HepG2 (cell line): ENCODE measurements around the gene CDK8. TPM values are rescaled to one million over a fixed set of nuclear protein-coding genes. Genes with fewer than 3 reads are reported as not detected.
A peak's percentile ranks its signal among the peaks of the same experiment; 100 is the strongest.

Experiments used
- AKNA ChIP-seq: sonication (generic); formaldehyde crosslinking; IDR thresholded peaks from 2 replicates; pipeline ENCODE4 v1.4.0; 2020; ENCODE audit warnings: missing genetic modification reagents, borderline replicate concordance
- CCAR2 ChIP-seq: fragments of 200-400 bp; formaldehyde crosslinking; optimal IDR thresholded peaks from 2 replicates; pipeline ENCODE3; 2018; ENCODE audit warnings: low read depth, mild to moderate bottlenecking, low read length, moderate library complexity
- CENPBD1 ChIP-seq: sonication (generic); formaldehyde crosslinking; IDR thresholded peaks from 2 replicates; pipeline ENCODE4 v1.8.0; 2022; ENCODE audit warnings: missing genetic modification reagents, low read depth, mild to moderate bottlenecking, borderline replicate concordance
- CSRNP1 ChIP-seq: sonication (generic); formaldehyde crosslinking; IDR thresholded peaks from 2 replicates; pipeline ENCODE4 v1.8.1; 2023; ENCODE audit warnings: mild to moderate bottlenecking, missing genetic modification reagents
- DMAP1 ChIP-seq: IDR thresholded peaks from 2 replicates; pipeline ENCODE4 v1.6.1; 2016
- FOSL1 ChIP-seq: sonication (generic); formaldehyde crosslinking; IDR thresholded peaks from 2 replicates; pipeline ENCODE4 v1.9.0; 2021; ENCODE audit warnings: missing genetic modification reagents, borderline replicate concordance
- HOXA9 ChIP-seq: sonication (generic); formaldehyde crosslinking; IDR thresholded peaks from 2 replicates; pipeline ENCODE4 v1.8.1; 2022; ENCODE audit warnings: missing genetic modification reagents, mild to moderate bottlenecking, moderate library complexity, borderline replicate concordance
- ISX ChIP-seq: sonication (generic); formaldehyde crosslinking; conservative IDR thresholded peaks from 2 replicates; pipeline ENCODE4 v1.5.0; 2020; ENCODE audit warnings: missing genetic modification reagents
- PLSCR1 ChIP-seq: sonication (generic); formaldehyde crosslinking; IDR thresholded peaks from 2 replicates; pipeline ENCODE4 v1.5.0; 2020; ENCODE audit warnings: missing genetic modification reagents, mild to moderate bottlenecking, borderline replicate concordance
- RBFOX2 ChIP-seq: fragments of 200-400 bp; formaldehyde crosslinking; IDR thresholded peaks from 2 replicates; pipeline ENCODE4 v1.6.1; 2017; ENCODE audit warnings: low read depth, mild to moderate bottlenecking, low read length
- SSRP1 ChIP-seq: IDR thresholded peaks from 2 replicates; pipeline ENCODE4 v1.6.1; 2016; ENCODE audit warnings: control low read depth
- TCF12 ChIP-seq, 2 experiments: fragments of 450-650 bp in 1 of 2; sonication (generic) in 1 of 2; formaldehyde crosslinking in 1 of 2; IDR thresholded peaks; 2 replicates each; pipeline versions ENCODE4 v1.6.1 to v1.8.0; 2017 to 2022; ENCODE audit warnings: antibody characterized with exemption in 1 of 2, mild to moderate bottlenecking in 1 of 2, missing genetic modification reagents in 1 of 2, moderate library complexity in 1 of 2
- TCF7 ChIP-seq: sonication (generic); IDR thresholded peaks from 2 replicates; pipeline ENCODE4 v1.6.1; 2016; ENCODE audit warnings: antibody characterized with exemption, low read depth
- THAP7 ChIP-seq: sonication (generic); formaldehyde crosslinking; IDR thresholded peaks from 2 replicates; pipeline ENCODE4 v1.8.1; 2023; ENCODE audit warnings: mild to moderate bottlenecking, missing genetic modification reagents
- ZC3H13 ChIP-seq: sonication (generic); formaldehyde crosslinking; IDR thresholded peaks from 2 replicates; pipeline ENCODE4 v1.8.1; 2023; ENCODE audit warnings: mild to moderate bottlenecking, missing genetic modification reagents, moderate library complexity
- ZIK1 ChIP-seq: sonication (generic); formaldehyde crosslinking; IDR thresholded peaks from 2 replicates; pipeline ENCODE4 v1.5.0; 2020; ENCODE audit warnings: mild to moderate bottlenecking, low read depth, missing genetic modification reagents, borderline replicate concordance
- ZNF546 ChIP-seq: sonication (generic); formaldehyde crosslinking; conservative IDR thresholded peaks from 2 replicates; pipeline ENCODE4 v1.8.1; 2023; ENCODE audit warnings: mild to moderate bottlenecking, missing genetic modification reagents
- ZNF619 ChIP-seq: sonication (generic); formaldehyde crosslinking; IDR thresholded peaks from 2 replicates; pipeline ENCODE4 v1.4.0; 2020; ENCODE audit warnings: mild to moderate bottlenecking, missing genetic modification reagents
- ZNF660 ChIP-seq: sonication (generic); formaldehyde crosslinking; IDR thresholded peaks from 2 replicates; pipeline ENCODE4 v1.5.1; 2020; ENCODE audit warnings: mild to moderate bottlenecking, low read depth, missing genetic modification reagents, borderline replicate concordance
- ZSCAN29 ChIP-seq: sonication (generic); formaldehyde crosslinking; conservative IDR thresholded peaks from 2 replicates; pipeline ENCODE4 v1.4.0; 2020; ENCODE audit warnings: mild to moderate bottlenecking, missing genetic modification reagents
- polyA plus RNA-seq, 8 experiments: library from polyadenylated mRNA; depleted of rRNA in 3 of 8; stranded (reverse) in 7 of 8; unstranded in 1 of 8; fragments of >200 nt; fragmentation: Illumina TruSeq in 4 of 8; extraction: Trizol in 4 of 8; gene quantifications; 2 replicates each; pipeline versions ENCODE4 v1.2.1 to v1.2.3, GENCODE V29; 2011 to 2016; ENCODE audit warnings: low read depth in 4 of 8, missing spikeins in 1 of 8, mixed read lengths in 1 of 8; ENCODE audit not compliant: insufficient read depth in 1 of 8
- total RNA-seq, 5 experiments: library from RNA; depleted of rRNA; stranded (reverse); fragments of >200 nt; fragmentation: Illumina TruSeq; extraction: Trizol; gene quantifications; 2 replicates each; pipeline ENCODE4 v1.2.3, GENCODE V29; 2016; ENCODE audit warnings: low read depth in 1 of 5

The CDK8 gene
- total and polyA plus RNA-seq, 2 of the 13 experiments (the other 11 are each of a cell fraction or from before 2014, with no cell fraction given), result 15.8 to 16.4 TPM

- TF ChIP-seq CCAR2 (no peak), HOXA9 (CRISPR knock-in tag) (0 out of 2 replicates have a peak, but pooled peaks have one; percentile 53), ZC3H13 (CRISPR knock-in tag) (0 out of 2 replicates have a peak, but pooled peaks have one; percentile 11), FOSL1 (no peak), SSRP1 (CRISPR knock-in tag) (no peak; the same call in 1 of the 2 replicates), TCF12 (IDR thresholded peaks at IDR 0.05) (no peak), TCF12 (CRISPR knock-in tag; IDR thresholded peaks at IDR 0.05) (peak; percentile 73), ISX (no peak; the same call in 1 of the 2 replicates), CSRNP1 (peak; percentile 40; the same call in 1 of the 2 replicates), RBFOX2 (peak; percentile 96), DMAP1 (peak; percentile 94), PLSCR1 (CRISPR knock-in tag) (no peak), TCF7 (no peak), ZNF660 (CRISPR knock-in tag) (no peak), THAP7 (peak; percentile 92), ZIK1 (CRISPR knock-in tag) (no peak), ZSCAN29 (CRISPR knock-in tag) (no peak), CENPBD1 (CRISPR knock-in tag) (no peak), ZNF546 (CRISPR knock-in tag) (peak; percentile 80; the same call in 1 of the 2 replicates), ZNF619 (CRISPR knock-in tag) (peak; percentile 45; the same call in 1 of the 2 replicates), AKNA (CRISPR knock-in tag) (peak; percentile 25; the same call in 1 of the 2 replicates)
Observed at GRCh38 chr13:26221721-26222519, 32.0 kb upstream of the CDK8 start, which contains the start of gene RNF6 (continued).
